SIG-M5 (cell line): ENCODE data around the gene TPH2.

Experiments
- DNase-seq: peaks from one replicate; lab custom pipeline; 2025; lab: John Stamatoyannopoulos, UW

Gene TPH2

GRCh38 chr12:71938728-71939385 is at the start of gene TPH2:
Gene TPH2, plus strand, starts transcription at chr12:71938845. Its CDS starts 142 bp downstream, at chr12:71938987.
- DNase-seq, result no peak

GRCh38 chr12:71890475-71890874 is 48.2 kb upstream of the TPH2 start:
- DNase-seq, result no peak

GRCh38 chr12:71892059-71892458 is 46.6 kb upstream of the TPH2 start:
- DNase-seq, result no peak

- no peak for DNase-seq
These were observed 42.3 kb upstream of the TPH2 start for GRCh38 chr12:71896205-71896882.

GRCh38 chr12:71900091-71900490 is 38.6 kb upstream of the TPH2 start:
- DNase-seq, result no peak

GRCh38 chr12:71904629-71905028 is 34.0 kb upstream of the TPH2 start:
- DNase-seq, result no peak

GRCh38 chr12:71935594-71935993 is 3.1 kb upstream of the TPH2 start:
- no peak for DNase-seq

GRCh38 chr12:71940068-71940467 is 1.4 kb downstream of the TPH2 start:
- DNase-seq, result no peak

GRCh38 chr12:71941174-71941573 is 2.5 kb downstream of the TPH2 start:
- no peak for DNase-seq

- no peak for DNase-seq
These were observed 3.6 kb downstream of the TPH2 start for GRCh38 chr12:71942259-71942658.

GRCh38 chr12:71942703-71943102 is 4.1 kb downstream of the TPH2 start:
- DNase-seq, result no peak

- DNase-seq, result no peak
These were observed 6.5 kb downstream of the TPH2 start for GRCh38 chr12:71945121-71945520.

GRCh38 chr12:71945883-71946282 is 7.2 kb downstream of the TPH2 start:
- no peak for DNase-seq

GRCh38 chr12:71947645-71948105 is 9.0 kb downstream of the TPH2 start:
- no peak for DNase-seq

- no peak for DNase-seq
These were observed 9.7 kb downstream of the TPH2 start for GRCh38 chr12:71948390-71948789.

GRCh38 chr12:71949646-71950045 is 11.0 kb downstream of the TPH2 start:
- DNase-seq, result no peak

GRCh38 chr12:71950404-71950803 is 11.8 kb downstream of the TPH2 start:
- no peak for DNase-seq

- no peak for DNase-seq
These were observed 12.2 kb downstream of the TPH2 start for GRCh38 chr12:71950819-71951218.

GRCh38 chr12:71954083-71954778 is 15.6 kb downstream of the TPH2 start:
- no peak for DNase-seq

- DNase-seq, result no peak
These were observed 16.2 kb downstream of the TPH2 start for GRCh38 chr12:71954861-71955260.

GRCh38 chr12:71955970-71956369 is 17.3 kb downstream of the TPH2 start:
- no peak for DNase-seq

GRCh38 chr12:71958056-71958455 is 19.4 kb downstream of the TPH2 start:
- DNase-seq, result no peak

- no peak for DNase-seq
These were observed 19.8 kb downstream of the TPH2 start for GRCh38 chr12:71958457-71958856.
